ENCODE measurements around the gene FCHSD1.

FCHSD1 gene

DNA sequence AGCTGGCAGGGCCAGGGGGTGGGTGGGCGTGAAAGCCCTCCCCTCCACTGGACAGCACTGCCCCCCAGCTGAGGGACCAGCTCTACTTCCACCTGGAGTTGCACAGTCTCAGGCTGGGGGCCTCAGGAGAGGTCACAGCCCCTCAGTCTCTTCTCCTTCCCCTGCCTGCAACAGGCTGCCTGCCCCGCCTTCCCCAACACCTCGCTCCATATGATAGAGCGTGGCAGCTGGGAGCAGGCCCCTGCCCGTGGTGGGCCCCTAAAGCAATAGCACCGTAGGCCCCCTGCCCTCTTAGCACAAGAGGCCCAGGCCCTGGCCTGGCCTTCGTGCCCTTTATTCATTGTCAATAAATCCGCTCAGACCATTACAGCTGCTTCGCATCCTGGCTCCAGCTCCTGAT is 10.5 kb downstream of the FCHSD1 start:
- DNase-seq, result no peak

GRCh38 chr5:141640051-141640415 is 11.2 kb downstream of the FCHSD1 start:
- DNase-seq, result no peak

GRCh38 chr5:141639357-141640050 is 11.7 kb downstream of the FCHSD1 start:
- DNase-seq, result no peak

GRCh38 chr5:141638771-141639170 is 12.4 kb downstream of the FCHSD1 start:
- DNase-seq, result no peak

GRCh38 chr5:141637767-141638419 is 13.3 kb downstream of the FCHSD1 start:
- peak; percentile 60 to 74 for DNase-seq

DNA sequence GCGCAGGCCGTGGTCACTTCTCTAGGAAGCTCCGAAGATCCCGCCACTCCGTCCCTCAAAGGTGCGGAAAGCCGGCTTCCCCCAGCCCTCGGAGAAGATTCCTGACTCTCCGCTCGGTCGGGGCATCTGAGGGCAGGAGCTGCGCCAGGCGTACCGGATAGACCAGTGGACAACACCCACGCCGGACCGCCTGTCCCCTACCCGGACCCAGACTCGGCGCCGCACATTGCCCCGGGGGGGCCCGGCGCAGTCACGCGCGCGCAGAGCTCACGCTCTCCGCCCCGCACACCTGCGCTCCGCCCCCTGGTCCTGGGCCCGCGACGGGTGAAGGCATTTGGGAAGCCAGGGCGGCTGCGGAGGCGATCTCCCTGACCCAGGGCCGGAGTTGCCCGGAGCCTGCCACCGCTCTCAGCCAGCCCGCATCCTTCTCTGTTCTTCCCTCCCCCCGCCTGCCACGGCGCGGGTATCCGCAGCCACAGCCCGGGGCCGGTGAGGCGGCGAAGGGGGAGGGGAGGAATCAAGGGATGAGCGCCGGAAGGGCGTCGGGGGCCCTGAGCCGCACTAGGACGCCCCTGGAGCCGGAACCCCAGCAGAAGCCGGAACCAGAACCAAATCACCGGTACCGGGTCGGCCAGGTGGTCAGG is 14.0 kb downstream of the FCHSD1 start:
- DNase-seq, result peak; percentile 26 to 59

GRCh38 chr5:141636413-141637122 is 14.7 kb downstream of the FCHSD1 start, which contains the start of the genes HDAC3 and RELL2:
Gene HDAC3 (minus strand): TSS chr5:141636849. CDS start chr5:141636790, 59 bp downstream.
Gene RELL2 (plus strand): TSS chr5:141636997. CDS start chr5:141638226, 1,229 bp downstream.
- peak; percentile 90 to 94 for DNase-seq

- no peak for DNase-seq
Measured at GRCh38 chr5:141636106-141636412, 15.2 kb downstream of the FCHSD1 start.

DNA sequence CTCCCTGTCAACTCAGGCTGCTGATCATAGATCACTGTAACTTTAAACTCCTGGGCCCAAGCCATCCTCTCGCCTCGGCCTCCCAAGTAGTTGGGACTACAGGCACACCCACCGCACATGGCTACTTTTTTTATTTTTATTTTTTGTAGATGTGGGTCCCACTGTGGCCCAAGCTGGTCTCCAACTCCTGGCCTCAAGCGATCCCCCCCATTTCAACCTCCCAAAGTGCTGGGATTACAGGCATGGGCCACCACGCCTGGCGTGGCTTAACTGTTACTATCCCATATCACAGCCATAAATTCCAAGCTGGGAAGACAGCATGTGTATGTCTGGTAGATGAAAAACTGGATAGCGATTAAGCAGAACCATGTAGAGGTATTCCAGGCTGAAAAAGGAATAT is 15.6 kb downstream of the FCHSD1 start:
- no peak for DNase-seq

DNA sequence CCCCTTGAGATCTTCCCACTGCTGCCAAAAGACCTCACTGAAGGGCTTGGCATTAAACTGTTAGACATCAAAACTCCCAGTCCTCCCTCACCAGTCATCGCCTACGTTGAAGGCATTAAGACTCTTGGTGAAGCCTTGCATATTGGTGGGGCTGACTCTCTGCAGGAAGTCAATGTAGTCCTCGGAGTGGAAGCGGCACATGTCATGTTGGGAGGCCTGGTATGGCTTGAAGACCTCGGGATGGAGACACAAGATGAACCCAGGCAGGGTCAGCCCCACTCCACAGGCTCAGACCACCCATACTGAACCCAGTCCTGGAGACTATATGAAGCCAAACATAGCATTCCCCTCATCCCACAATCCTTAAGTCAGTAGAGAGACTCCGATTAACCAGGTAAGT is 16.5 kb downstream of the FCHSD1 start:
- no peak for DNase-seq

DNA sequence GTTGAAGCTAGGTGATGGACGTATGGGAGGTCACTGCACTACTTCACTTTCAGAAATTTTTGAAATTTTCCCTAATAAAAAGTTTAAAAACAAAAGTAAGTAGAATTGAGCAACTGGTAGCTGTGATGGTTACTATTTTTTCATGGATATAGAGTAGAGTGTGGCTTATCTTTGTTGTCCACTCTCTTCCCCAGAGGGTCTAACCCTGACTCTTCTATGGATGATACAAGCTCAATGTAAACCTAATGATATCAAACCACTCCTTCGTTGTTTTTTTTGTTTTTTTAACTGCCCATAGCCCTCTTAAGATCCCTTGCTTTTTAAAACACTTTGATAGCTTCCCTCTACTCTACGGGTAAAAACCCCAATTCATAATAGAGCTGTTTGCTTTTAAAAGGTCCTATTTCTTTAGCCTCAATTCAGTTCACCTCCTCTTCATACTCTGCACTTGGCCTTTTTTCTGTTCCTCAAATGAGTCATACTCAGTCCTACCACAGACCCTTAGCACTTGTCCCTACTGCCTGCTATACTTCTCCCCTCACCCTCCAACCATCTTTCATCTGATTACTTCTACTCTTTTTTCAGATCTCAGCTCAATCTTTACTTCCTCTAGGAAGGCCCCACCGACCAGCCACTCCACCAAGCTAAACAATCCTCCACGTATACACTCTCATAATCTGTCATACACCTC is 17.2 kb downstream of the FCHSD1 start:
- DNase-seq, result no peak

DNA sequence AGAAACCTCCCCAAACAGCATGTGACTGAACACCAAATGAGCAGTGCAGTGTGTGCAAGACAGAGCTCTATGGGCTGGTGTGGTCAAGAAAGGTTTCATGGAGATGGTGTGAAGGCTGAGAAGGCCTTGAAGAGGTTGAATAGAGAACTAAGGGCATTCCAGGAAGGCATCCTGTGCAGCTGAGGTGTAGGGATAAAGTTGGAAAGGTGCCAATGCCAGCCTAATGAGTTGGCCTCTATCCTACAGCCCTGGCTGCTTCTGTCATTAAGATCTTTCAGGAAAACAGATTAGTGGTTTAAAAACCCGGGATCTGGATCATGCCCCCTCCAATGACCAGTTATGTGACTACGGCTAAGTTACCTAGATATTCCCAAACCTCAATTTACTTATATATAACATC is 18.6 kb downstream of the FCHSD1 start:
- no peak for DNase-seq

GRCh38 chr5:141630570-141631140 is 20.6 kb downstream of the FCHSD1 start:
- DNase-seq, result no peak

- DNase-seq, result no peak
Measured at GRCh38 chr5:141628175-141628788, 22.9 kb downstream of the FCHSD1 start.

GRCh38 chr5:141623611-141624010 is 27.6 kb downstream of the FCHSD1 start:
- no peak for DNase-seq

GRCh38 chr5:141623186-141623585 is 28.0 kb downstream of the FCHSD1 start:
- peak in 1 of 2 donors; percentile 43 for DNase-seq

DNA sequence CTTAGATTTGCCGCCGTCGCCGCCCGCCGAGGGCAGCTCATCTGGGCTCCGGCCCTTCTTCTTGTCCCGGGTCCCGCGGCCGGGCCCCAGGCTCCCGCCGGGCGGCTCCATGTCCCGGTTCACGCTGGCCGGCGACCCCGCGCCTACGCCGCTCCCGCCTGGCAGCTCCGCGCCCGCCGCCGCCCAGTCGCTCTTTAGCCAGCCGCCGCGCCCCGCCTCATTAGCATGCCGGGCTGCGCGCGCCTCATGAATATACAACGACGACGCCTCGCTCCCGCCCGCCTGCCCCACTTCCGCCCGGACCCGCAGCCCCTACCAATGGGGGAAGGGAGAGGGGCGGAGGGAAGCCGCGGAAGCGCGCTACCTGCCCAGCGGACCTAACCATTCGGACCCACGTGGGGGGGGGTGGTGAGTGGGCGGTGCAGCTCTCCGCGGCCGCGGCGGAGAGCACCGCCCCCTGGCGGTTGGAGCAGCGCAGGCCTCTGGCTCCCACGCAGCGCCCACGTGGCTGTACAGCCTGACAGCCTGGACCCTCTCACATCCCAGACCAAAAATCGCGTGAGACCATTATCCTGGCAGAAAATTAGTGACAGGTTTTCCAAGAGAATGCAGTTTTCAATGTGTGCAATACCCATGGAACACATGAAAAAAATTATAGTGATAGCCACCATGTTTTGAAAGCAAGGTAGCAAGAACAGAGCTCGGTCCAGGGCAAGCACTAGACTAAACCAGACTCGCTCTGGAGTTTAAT is 32.2 kb downstream of the FCHSD1 start, which contains the start of gene DIAPH1:
TSS of gene DIAPH1 (minus strand) at position 197 of the 751 bp plus-strand sequence. CDS start at position 111, 86 bp downstream.
- peak; percentile 98 to 99 for DNase-seq

DNA sequence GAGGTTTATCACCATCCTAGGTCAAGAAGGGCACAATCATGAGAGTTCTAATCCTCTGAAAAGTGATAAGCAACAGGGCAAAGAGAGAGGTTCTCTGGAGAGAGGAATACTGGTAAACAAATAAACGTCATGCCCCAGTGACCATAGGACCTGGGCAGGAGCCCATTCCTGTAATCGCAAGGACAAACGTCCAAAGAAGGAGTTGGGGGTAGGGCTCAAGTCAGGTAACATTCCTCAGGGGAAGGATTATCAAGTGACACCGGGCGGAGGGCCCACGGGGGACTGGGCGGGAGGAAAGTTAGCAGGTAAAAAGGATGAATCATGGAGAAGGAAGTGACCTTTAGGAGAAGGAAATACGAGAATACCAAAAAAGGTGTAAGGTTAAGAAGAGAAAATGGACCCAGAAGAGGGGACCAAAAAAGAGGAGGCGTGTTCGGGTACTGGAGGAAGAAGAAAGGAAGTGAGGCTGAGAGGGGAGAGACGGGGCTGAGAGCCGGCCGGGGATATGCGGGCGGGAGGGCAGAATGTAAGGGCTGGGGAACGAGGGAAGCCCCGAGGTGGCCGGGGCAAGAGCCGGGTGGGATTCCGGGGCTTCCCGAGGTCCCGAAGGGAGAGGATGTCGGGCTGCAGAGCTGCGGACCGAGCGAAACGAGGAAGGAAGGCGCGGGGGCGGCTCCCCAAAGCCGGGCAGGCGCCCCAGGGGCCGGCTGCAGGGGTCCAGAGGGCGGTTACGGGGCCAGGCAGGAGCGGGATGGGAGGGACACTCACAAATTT is 33.0 kb downstream of the FCHSD1 start:
- peak; percentile 27 to 67 for DNase-seq

DNA sequence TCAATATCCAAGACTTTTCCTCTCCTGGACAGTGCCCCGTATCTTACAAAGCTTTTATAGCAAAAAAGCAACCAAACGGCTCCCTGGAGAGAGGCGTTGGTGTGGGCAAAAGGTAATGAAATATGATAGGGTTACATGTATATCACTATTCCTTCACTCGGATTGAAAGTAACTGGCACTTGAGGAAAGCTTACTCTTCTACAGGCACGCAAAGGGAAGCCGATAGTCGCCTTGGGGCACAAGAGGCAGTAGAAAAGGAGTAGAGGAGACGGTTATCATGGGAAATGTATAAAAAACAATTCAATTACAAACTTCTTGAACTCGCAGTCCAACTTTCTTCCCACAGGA is 33.6 kb downstream of the FCHSD1 start:
- DNase-seq, result peak in 1 of 2 donors; percentile 30

DNA sequence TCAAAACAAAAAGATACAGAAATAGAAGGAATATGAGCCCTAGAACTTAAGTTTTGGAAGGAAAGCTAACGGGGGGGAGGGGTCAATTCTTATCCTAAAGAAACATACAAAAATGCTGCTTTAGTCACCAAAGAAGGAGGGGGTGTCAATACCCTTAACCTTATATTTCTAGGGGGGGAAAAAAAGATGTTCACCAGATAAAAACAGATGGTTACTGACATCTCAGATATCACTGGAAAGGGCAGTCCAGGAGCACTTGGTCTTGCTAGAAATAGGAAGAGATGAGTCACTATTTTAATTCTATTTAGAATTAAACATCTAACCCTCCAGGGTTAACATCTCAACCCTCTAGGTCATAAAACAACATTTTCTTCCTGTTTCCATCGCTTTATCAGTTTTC is 34.1 kb downstream of the FCHSD1 start:
- no peak for DNase-seq
